ENCODE results near the gene SLC38A2.

SLC38A2 gene

GRCh38 chr12:46402941-46403718 lies 30.6 kb upstream of the SLC38A2 start:
- H3K79me2 ChIP-seq (ENCODE audit: control insufficient read depth, low read length), result no peaks in the 10 kb centered on the region
- H3K9me3 ChIP-seq (ENCODE audit: control insufficient read depth, insufficient read depth, low read length), result no peaks in the 10 kb centered on the region
- no peaks in the 10 kb centered on the region for H4K20me1 ChIP-seq (ENCODE audit: control insufficient read depth, insufficient read depth, low read depth, low read length)
- TF ChIP-seq CTCF (IDR thresholded peaks at IDR 0.05; ENCODE audit: low read depth, low read length, poor library complexity, severe bottlenecking), result no peak
- no peak for TF ChIP-seq EZH2phosphoT487 (IDR thresholded peaks at IDR 0.05; ENCODE audit: borderline replicate concordance, low read length)
- H3K4me1 ChIP-seq (ENCODE audit: control insufficient read depth, low read length), result peaks cover 38% of the 10 kb centered on the region
- H3K4me3 ChIP-seq (ENCODE audit: low read length), result no peak overlapping the region
- H3F3A ChIP-seq (ENCODE audit: control insufficient read depth, insufficient read depth), result no peaks in the 10 kb centered on the region
- H3K4me2 ChIP-seq (ENCODE audit: low read length), result no peak overlapping the region
- H3K36me3 ChIP-seq (ENCODE audit: control insufficient read depth, low read length), result no peaks in the 10 kb centered on the region
- H3K9me2 ChIP-seq (replicated peaks; ENCODE audit: control insufficient read depth, low read length), result no peaks in the 10 kb centered on the region
- no peak overlapping the region for H3K27ac ChIP-seq (ENCODE audit: low read depth, low read length)
- H3K27me3 ChIP-seq (ENCODE audit: control insufficient read depth, low read length), result no peaks in the 10 kb centered on the region

GRCh38 chr12:46402451-46402850 lies 29.9 kb upstream of the SLC38A2 start:
- Histone ChIP-seq H3K36me3 (ENCODE audit: control insufficient read depth, low read length) (no peaks in the 10 kb centered on the region), H3K4me1 (ENCODE audit: control insufficient read depth, low read length) (peaks cover 38% of the 10 kb centered on the region), H3F3A (ENCODE audit: control insufficient read depth, insufficient read depth) (no peaks in the 10 kb centered on the region), H3K9me2 (replicated peaks; ENCODE audit: control insufficient read depth, low read length) (no peaks in the 10 kb centered on the region), H3K9me3 (ENCODE audit: control insufficient read depth, insufficient read depth, low read length) (no peaks in the 10 kb centered on the region), H4K20me1 (ENCODE audit: control insufficient read depth, insufficient read depth, low read depth, low read length) (no peaks in the 10 kb centered on the region), H3K27ac (ENCODE audit: low read depth, low read length) (no peak overlapping the region), H3K4me2 (ENCODE audit: low read length) (no peak overlapping the region), H3K79me2 (ENCODE audit: control insufficient read depth, low read length) (no peaks in the 10 kb centered on the region), H3K4me3 (ENCODE audit: low read length) (no peak overlapping the region), H3K27me3 (ENCODE audit: control insufficient read depth, low read length) (no peaks in the 10 kb centered on the region)
- no peak for TF ChIP-seq EZH2phosphoT487 (IDR thresholded peaks at IDR 0.05; ENCODE audit: borderline replicate concordance, low read length)
- no peak for TF ChIP-seq CTCF (IDR thresholded peaks at IDR 0.05; ENCODE audit: low read depth, low read length, poor library complexity, severe bottlenecking)

- H3K4me1 ChIP-seq (ENCODE audit: control insufficient read depth, low read length), result peaks cover 38% of the 10 kb centered on the region
- TF ChIP-seq CTCF (IDR thresholded peaks at IDR 0.05; ENCODE audit: low read depth, low read length, poor library complexity, severe bottlenecking) (no peak), EZH2phosphoT487 (IDR thresholded peaks at IDR 0.05; ENCODE audit: borderline replicate concordance, low read length) (no peak)
- H3K36me3 ChIP-seq (ENCODE audit: control insufficient read depth, low read length), result no peaks in the 10 kb centered on the region
- H3K4me2 ChIP-seq (ENCODE audit: low read length), result no peak overlapping the region
- H3K4me3 ChIP-seq (ENCODE audit: low read length), result no peak overlapping the region
- H3K27ac ChIP-seq (ENCODE audit: low read depth, low read length), result no peak overlapping the region
- H3F3A ChIP-seq (ENCODE audit: control insufficient read depth, insufficient read depth), result no peaks in the 10 kb centered on the region
- H3K79me2 ChIP-seq (ENCODE audit: control insufficient read depth, low read length), result no peaks in the 10 kb centered on the region
- no peaks in the 10 kb centered on the region for H4K20me1 ChIP-seq (ENCODE audit: control insufficient read depth, insufficient read depth, low read depth, low read length)
- no peaks in the 10 kb centered on the region for H3K9me3 ChIP-seq (ENCODE audit: control insufficient read depth, insufficient read depth, low read length)
- H3K27me3 ChIP-seq (ENCODE audit: control insufficient read depth, low read length), result no peaks in the 10 kb centered on the region
- no peaks in the 10 kb centered on the region for H3K9me2 ChIP-seq (replicated peaks; ENCODE audit: control insufficient read depth, low read length)
Observed at GRCh38 chr12:46401662-46402061, 29.1 kb upstream of the SLC38A2 start.

All from DOHH2 (cell line).